ENCODE measurements around the gene C1QA. TPM values are rescaled to one million over a fixed set of nuclear protein-coding genes. Genes with fewer than 3 reads are reported as not detected.

Gene C1QA, protein sequence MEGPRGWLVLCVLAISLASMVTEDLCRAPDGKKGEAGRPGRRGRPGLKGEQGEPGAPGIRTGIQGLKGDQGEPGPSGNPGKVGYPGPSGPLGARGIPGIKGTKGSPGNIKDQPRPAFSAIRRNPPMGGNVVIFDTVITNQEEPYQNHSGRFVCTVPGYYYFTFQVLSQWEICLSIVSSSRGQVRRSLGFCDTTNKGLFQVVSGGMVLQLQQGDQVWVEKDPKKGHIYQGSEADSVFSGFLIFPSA
- polyA plus RNA-seq (2011; rRNA removed) (not detected in 2 replicates), polyA minus RNA-seq (2011; rRNA and poly(A)+ RNA removed) (not detected in 2 replicates)

GRCh38 chr1:22636353-22636752, at the start of gene C1QA:
Gene C1QA (plus strand): TSS chr1:22636628. CDS start chr1:22637617, 989 bp downstream.
- Histone ChIP-seq H3K4me3 (ENCODE audit: low read depth, low read length) (no peak within 1 kb of the TSS), H3K36me3 (ENCODE audit: control insufficient read depth, insufficient read depth, low read length) (no peaks in the 10 kb centered on the region), H3K27me3 (ENCODE audit: control insufficient read depth, insufficient read depth, low read length) (peaks cover 6% of the 10 kb centered on the region)
- POLR2A ChIA-PET, result no interaction called here
- CTCF ChIA-PET, result interaction anchor here (2.2 kb wide), 1 partner anchor 216 kb away, joined by 9 read pairs; no protein-coding TSS in a partner anchor
- TF ChIP-seq, protein P1, sequence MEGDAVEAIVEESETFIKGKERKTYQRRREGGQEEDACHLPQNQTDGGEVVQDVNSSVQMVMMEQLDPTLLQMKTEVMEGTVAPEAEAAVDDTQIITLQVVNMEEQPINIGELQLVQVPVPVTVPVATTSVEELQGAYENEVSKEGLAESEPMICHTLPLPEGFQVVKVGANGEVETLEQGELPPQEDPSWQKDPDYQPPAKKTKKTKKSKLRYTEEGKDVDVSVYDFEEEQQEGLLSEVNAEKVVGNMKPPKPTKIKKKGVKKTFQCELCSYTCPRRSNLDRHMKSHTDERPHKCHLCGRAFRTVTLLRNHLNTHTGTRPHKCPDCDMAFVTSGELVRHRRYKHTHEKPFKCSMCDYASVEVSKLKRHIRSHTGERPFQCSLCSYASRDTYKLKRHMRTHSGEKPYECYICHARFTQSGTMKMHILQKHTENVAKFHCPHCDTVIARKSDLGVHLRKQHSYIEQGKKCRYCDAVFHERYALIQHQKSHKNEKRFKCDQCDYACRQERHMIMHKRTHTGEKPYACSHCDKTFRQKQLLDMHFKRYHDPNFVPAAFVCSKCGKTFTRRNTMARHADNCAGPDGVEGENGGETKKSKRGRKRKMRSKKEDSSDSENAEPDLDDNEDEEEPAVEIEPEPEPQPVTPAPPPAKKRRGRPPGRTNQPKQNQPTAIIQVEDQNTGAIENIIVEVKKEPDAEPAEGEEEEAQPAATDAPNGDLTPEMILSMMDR (IDR thresholded peaks at IDR 0.05; ENCODE audit: insufficient read depth, low read depth, low read length), result no peak
- no peak for DNase-seq (ENCODE audit: low read depth)

- CTCF ChIA-PET, result no interaction called here
- no peak for DNase-seq (ENCODE audit: low read depth)
- H3K4me3 ChIP-seq (ENCODE audit: low read depth, low read length), result no peak overlapping the region
- TF ChIP-seq, protein P1 (IDR thresholded peaks at IDR 0.05; ENCODE audit: insufficient read depth, low read depth, low read length), result no peak
- peaks cover 4% of the 10 kb centered on the region; the same call in 1 of the 2 replicates for H3K27me3 ChIP-seq (ENCODE audit: control insufficient read depth, insufficient read depth, low read length)
- POLR2A ChIA-PET, result no interaction called here
- H3K36me3 ChIP-seq (ENCODE audit: control insufficient read depth, insufficient read depth, low read length), result no peaks in the 10 kb centered on the region
Observed at GRCh38 chr1:22587247-22587646, 49.2 kb upstream of the C1QA start.

DNA sequence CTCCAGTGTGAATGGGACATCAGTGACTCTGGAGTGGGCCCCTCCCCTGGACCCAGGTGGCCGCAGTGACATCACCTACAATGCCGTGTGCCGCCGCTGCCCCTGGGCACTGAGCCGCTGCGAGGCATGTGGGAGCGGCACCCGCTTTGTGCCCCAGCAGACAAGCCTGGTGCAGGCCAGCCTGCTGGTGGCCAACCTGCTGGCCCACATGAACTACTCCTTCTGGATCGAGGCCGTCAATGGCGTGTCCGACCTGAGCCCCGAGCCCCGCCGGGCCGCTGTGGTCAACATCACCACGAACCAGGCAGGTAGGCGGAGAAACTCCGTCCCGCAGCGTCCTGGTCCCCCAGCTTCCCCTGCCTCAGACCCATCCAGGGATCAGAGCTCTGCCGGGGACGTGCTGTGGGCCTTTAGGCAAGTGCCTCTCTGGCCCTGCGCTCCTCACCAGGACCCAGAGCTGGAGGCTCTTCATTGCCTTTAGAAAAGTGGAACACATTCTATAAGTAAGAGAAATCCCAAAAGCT, 47.5 kb upstream of the C1QA start:
- CTCF ChIA-PET, result no interaction called here
- no peak for DNase-seq (ENCODE audit: low read depth)
- no peak overlapping the region for H3K4me3 ChIP-seq (ENCODE audit: low read depth, low read length)
- H3K27me3 ChIP-seq (ENCODE audit: control insufficient read depth, insufficient read depth, low read length), result peaks cover 8% of the 10 kb centered on the region; the same call in 1 of the 2 replicates
- no peaks in the 10 kb centered on the region for H3K36me3 ChIP-seq (ENCODE audit: control insufficient read depth, insufficient read depth, low read length)
- POLR2A ChIA-PET, result no interaction called here
- TF ChIP-seq, protein P1 (IDR thresholded peaks at IDR 0.05; ENCODE audit: insufficient read depth, low read depth, low read length), result no peak

DNA sequence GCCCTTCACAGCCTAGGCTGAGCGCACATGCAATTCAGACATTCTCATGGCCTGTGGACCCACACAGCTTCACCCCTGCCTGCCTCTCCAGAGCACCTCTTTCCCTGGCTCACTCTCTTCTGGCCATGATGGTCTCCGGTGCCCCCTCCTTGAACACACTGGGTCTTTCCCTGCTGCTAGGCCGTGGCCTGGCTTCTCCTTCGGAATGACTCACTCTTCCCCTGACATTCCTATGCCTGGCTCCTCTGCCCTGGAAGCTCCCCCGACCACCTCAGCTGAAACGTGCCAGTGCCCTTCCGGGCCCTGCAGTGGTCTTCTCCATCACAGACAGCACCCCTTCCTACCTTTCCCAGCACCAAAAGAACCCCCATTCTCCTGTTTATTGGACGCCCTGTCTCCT, 44.9 kb upstream of the C1QA start:
- Histone ChIP-seq H3K4me3 (ENCODE audit: low read depth, low read length) (no peak overlapping the region), H3K27me3 (ENCODE audit: control insufficient read depth, insufficient read depth, low read length) (peaks cover 8% of the 10 kb centered on the region; the same call in 1 of the 2 replicates), H3K36me3 (ENCODE audit: control insufficient read depth, insufficient read depth, low read length) (no peaks in the 10 kb centered on the region)
- ChIA-PET POLR2A (no interaction called here), CTCF (interaction anchor here (1.2 kb wide), 1 partner anchor 270 kb away, joined by 3 read pairs; no protein-coding TSS in a partner anchor)
- TF ChIP-seq, protein P1 (IDR thresholded peaks at IDR 0.05; ENCODE audit: insufficient read depth, low read depth, low read length), result no peak
- DNase-seq (ENCODE audit: low read depth), result no peak

DNA sequence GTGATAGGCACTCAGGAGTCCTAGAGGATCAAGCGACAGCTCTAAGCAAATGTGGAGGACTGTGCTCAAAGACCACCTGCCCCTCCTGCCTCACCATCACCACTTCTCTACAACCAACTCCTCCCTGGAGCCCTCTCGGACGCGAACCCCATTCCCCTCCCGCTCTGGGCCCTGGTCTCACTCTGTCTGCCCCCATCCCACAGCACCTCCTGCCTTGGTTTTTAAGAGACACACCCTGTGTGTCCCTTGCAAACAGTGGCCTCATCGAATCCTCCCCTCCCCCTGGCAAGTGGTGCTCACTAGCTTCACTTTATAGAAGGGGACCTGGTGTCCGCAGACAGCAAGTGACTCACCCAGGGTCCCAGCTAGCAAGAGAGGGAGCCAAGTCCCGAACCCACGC, 44.4 kb upstream of the C1QA start:
- CTCF ChIA-PET, result interaction anchor here (1.2 kb wide), 1 partner anchor 270 kb away, joined by 3 read pairs; no protein-coding TSS in a partner anchor
- no peaks in the 10 kb centered on the region for H3K36me3 ChIP-seq (ENCODE audit: control insufficient read depth, insufficient read depth, low read length)
- no peak overlapping the region for H3K4me3 ChIP-seq (ENCODE audit: low read depth, low read length)
- TF ChIP-seq, protein P1 (IDR thresholded peaks at IDR 0.05; ENCODE audit: insufficient read depth, low read depth, low read length), result no peak
- POLR2A ChIA-PET, result no interaction called here
- peaks cover 8% of the 10 kb centered on the region; the same call in 1 of the 2 replicates for H3K27me3 ChIP-seq (ENCODE audit: control insufficient read depth, insufficient read depth, low read length)
- DNase-seq (ENCODE audit: low read depth), result no peak
